ENCODE results near the gene IQGAP2.

IQGAP2 gene

DNA sequence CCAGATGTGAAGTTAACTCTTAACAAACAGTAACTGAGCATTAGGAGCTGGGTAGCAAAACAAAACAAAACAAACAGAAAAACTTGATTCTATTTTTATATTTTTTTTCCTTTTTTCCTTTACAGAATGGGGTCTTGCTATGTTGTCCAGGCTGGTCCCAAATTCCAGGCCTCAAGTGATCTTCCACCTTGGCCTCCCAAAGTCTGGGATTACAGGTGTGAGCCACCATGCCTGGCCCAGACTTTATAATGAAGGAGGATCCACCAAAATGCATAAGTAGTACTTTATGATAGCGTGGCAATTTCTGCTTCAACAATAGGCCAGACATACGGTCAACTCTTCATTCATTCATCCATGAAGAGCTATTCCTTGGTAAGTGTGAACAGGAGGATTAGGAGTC is 5.9 kb upstream of the IQGAP2 start:
- H3K4me1 ChIP-seq (ENCODE audit: control insufficient read depth in 1 of 2, insufficient read depth in 2 of 2, low read length in 2 of 2) = no peaks in the 10 kb centered on the region

DNA sequence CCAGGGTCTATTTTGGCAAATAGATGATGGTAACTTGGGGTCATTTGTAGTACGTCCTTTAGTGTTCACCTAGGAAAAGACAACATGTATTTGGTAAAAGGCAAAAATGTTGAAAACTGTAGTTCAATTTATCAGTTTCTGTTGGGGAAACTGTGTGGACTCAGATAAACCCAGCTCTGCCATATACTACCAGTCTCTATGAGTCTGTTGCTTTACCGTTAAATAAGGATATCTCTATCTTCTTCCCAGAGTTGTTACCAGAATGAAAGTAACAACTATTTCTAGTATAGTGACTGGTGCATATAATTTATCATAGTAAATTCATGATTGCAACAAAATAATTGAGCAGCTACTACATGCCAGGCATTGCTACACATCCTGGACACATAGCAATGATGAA is 3.8 kb upstream of the IQGAP2 start:
- Histone ChIP-seq H3K4me1 (ENCODE audit: control insufficient read depth in 1 of 2, insufficient read depth in 2 of 2, low read length in 2 of 2) (no peaks in the 10 kb centered on the region), H2AK5ac (ENCODE audit: low read length) (no peak overlapping the region), H3K23ac (ENCODE audit: low read length) (no peak overlapping the region), H3K27me3 (ENCODE audit: insufficient read depth, low read length) (no peaks in the 10 kb centered on the region), H2BK12ac (ENCODE audit: low read length) (no peak overlapping the region), H3K79me1 (ENCODE audit: low read length) (no peaks in the 10 kb centered on the region), H2BK120ac (ENCODE audit: insufficient read depth, low read length, poor library complexity) (no peak overlapping the region), H3K27ac (ENCODE audit: low read depth, low read length) (no peak overlapping the region), H3K4me2 (ENCODE audit: low read length) (no peak overlapping the region), H2BK5ac (ENCODE audit: low read depth, low read length, poor library complexity) (no peak overlapping the region), H3K4me3 (ENCODE audit: low read depth, low read length) (no peak overlapping the region), H3K79me2 (ENCODE audit: control insufficient read depth, insufficient read depth, low read length, poor library complexity) (no peaks in the 10 kb centered on the region), H4K12ac (ENCODE audit: low read depth, low read length) (no peak overlapping the region), H4K91ac (ENCODE audit: low read depth, low read length) (no peak overlapping the region), H3K9me3 (ENCODE audit: insufficient read depth, low read depth, low read length) (peaks cover 4% of the 10 kb centered on the region), H3K9ac (ENCODE audit: low read length) (no peak overlapping the region), H3K4ac (ENCODE audit: low read depth, low read length) (no peak overlapping the region), H3K36me3 (ENCODE audit: control insufficient read depth in 1 of 2, insufficient read depth in 2 of 2, low read length in 2 of 2) (no peaks in the 10 kb centered on the region), H3K14ac (ENCODE audit: low read length) (no peak overlapping the region), H4K8ac (ENCODE audit: low read depth, low read length) (no peak overlapping the region), H2AFZ (ENCODE audit: insufficient read depth, low read length, poor library complexity) (no peak overlapping the region), H3K18ac (ENCODE audit: low read length) (no peak overlapping the region)
- WGBS (ENCODE audit: extremely low coverage, insufficient coverage, insufficient read length) = no CpG with 5 or more reads among the region's 2 CpGs
- no peak for DNase-seq

More for the DNA sequence above, 5.9 kb upstream of the IQGAP2 start:
- Histone ChIP-seq H3K79me2 (ENCODE audit: control insufficient read depth, insufficient read depth, low read length, poor library complexity) (no peaks in the 10 kb centered on the region), H3K23ac (ENCODE audit: low read length) (no peak overlapping the region), H2BK5ac (ENCODE audit: low read depth, low read length, poor library complexity) (no peak overlapping the region), H3K27ac (ENCODE audit: low read depth, low read length) (no peak overlapping the region), H3K36me3 (ENCODE audit: control insufficient read depth in 1 of 2, insufficient read depth in 2 of 2, low read length in 2 of 2) (no peaks in the 10 kb centered on the region), H4K91ac (ENCODE audit: low read depth, low read length) (no peak overlapping the region), H3K4me2 (ENCODE audit: low read length) (no peak overlapping the region), H2BK120ac (ENCODE audit: insufficient read depth, low read length, poor library complexity) (no peak overlapping the region), H3K4me3 (ENCODE audit: low read depth, low read length) (no peak overlapping the region), H3K9ac (ENCODE audit: low read length) (no peak overlapping the region), H2AFZ (ENCODE audit: insufficient read depth, low read length, poor library complexity) (no peak overlapping the region), H2BK12ac (ENCODE audit: low read length) (no peak overlapping the region), H3K79me1 (ENCODE audit: low read length) (no peaks in the 10 kb centered on the region), H2AK5ac (ENCODE audit: low read length) (no peak overlapping the region), H3K14ac (ENCODE audit: low read length) (no peak overlapping the region), H4K12ac (ENCODE audit: low read depth, low read length) (no peak overlapping the region), H3K18ac (ENCODE audit: low read length) (no peak overlapping the region), H4K8ac (ENCODE audit: low read depth, low read length) (no peak overlapping the region), H3K4ac (ENCODE audit: low read depth, low read length) (no peak overlapping the region), H3K9me3 (ENCODE audit: insufficient read depth, low read depth, low read length) (no peaks in the 10 kb centered on the region), H3K27me3 (ENCODE audit: insufficient read depth, low read length) (no peaks in the 10 kb centered on the region)
- WGBS (ENCODE audit: extremely low coverage, insufficient coverage, insufficient read length) = no CpG with 5 or more reads among the region's 2 CpGs
- DNase-seq = no peak

DNA sequence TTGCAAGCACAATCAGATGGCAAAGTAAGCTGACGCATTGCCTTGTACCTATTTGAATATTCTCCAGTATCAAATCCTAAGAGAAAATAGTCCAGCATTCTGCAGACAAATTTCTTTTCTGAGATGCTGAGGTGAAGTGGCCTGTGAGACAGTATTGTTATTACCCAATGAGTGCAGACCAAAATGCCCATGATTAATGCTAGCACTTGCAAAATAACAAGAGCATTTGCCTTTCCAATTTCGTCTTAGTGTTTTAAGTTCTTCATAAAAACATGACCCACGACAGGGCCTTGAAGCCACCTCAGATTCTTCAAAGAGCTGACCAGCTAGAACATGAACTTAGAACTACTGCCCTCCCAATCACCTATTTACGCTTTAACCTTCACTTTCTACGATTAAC is 2.6 kb upstream of the IQGAP2 start:
- Histone ChIP-seq H3K9me3 (ENCODE audit: insufficient read depth, low read depth, low read length) (peaks cover 5% of the 10 kb centered on the region), H3K23ac (ENCODE audit: low read length) (no peak overlapping the region), H3K4ac (ENCODE audit: low read depth, low read length) (no peak overlapping the region), H3K27ac (ENCODE audit: low read depth, low read length) (no peak overlapping the region), H3K4me2 (ENCODE audit: low read length) (no peak overlapping the region), H3K4me3 (ENCODE audit: low read depth, low read length) (no peak overlapping the region), H3K79me1 (ENCODE audit: low read length) (no peaks in the 10 kb centered on the region), H3K9ac (ENCODE audit: low read length) (no peak overlapping the region), H3K18ac (ENCODE audit: low read length) (no peak overlapping the region), H2BK12ac (ENCODE audit: low read length) (no peak overlapping the region), H3K14ac (ENCODE audit: low read length) (no peak overlapping the region), H2BK120ac (ENCODE audit: insufficient read depth, low read length, poor library complexity) (no peak overlapping the region), H3K79me2 (ENCODE audit: control insufficient read depth, insufficient read depth, low read length, poor library complexity) (no peaks in the 10 kb centered on the region), H4K12ac (ENCODE audit: low read depth, low read length) (no peak overlapping the region), H4K91ac (ENCODE audit: low read depth, low read length) (no peak overlapping the region), H3K27me3 (ENCODE audit: insufficient read depth, low read length) (no peaks in the 10 kb centered on the region), H3K36me3 (ENCODE audit: control insufficient read depth in 1 of 2, insufficient read depth in 2 of 2, low read length in 2 of 2) (no peaks in the 10 kb centered on the region), H2AK5ac (ENCODE audit: low read length) (no peak overlapping the region), H3K4me1 (ENCODE audit: control insufficient read depth in 1 of 2, insufficient read depth in 2 of 2, low read length in 2 of 2) (no peaks in the 10 kb centered on the region), H2AFZ (ENCODE audit: insufficient read depth, low read length, poor library complexity) (no peak overlapping the region), H4K8ac (ENCODE audit: low read depth, low read length) (no peak overlapping the region), H2BK5ac (ENCODE audit: low read depth, low read length, poor library complexity) (no peak overlapping the region)
- WGBS (ENCODE audit: extremely low coverage, insufficient coverage, insufficient read length) = 89% methylated on average over 2 of the region's 5 CpGs
- DNase-seq = no peak

DNA sequence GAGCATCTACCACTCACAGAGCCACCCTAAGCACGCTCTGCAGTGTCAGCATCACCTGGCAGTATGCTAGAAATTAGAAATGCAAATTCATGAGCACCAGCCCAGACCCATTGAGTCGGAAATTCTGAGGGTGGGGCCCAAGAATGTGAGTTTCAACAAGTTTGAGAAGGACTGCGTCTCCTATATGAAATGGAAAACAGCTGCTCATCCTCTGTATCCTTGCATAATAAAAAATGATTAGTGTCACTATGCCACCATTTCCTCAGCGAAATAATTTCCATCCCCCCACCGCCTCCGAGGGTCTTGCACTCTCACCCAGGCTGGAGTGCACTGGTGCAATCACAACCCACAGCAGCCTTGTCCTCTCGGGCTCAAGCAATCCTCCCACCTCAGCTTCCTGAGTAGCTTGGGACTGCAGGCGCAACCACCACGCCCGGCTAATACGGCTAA is 1.3 kb upstream of the IQGAP2 start:
- Histone ChIP-seq H2AK5ac (ENCODE audit: low read length) (no peak overlapping the region), H4K8ac (ENCODE audit: low read depth, low read length) (no peak overlapping the region), H2BK12ac (ENCODE audit: low read length) (no peak overlapping the region), H3K36me3 (ENCODE audit: control insufficient read depth in 1 of 2, insufficient read depth in 2 of 2, low read length in 2 of 2) (no peaks in the 10 kb centered on the region), H3K4me1 (ENCODE audit: control insufficient read depth in 1 of 2, insufficient read depth in 2 of 2, low read length in 2 of 2) (no peaks in the 10 kb centered on the region), H4K12ac (ENCODE audit: low read depth, low read length) (no peak overlapping the region), H2BK5ac (ENCODE audit: low read depth, low read length, poor library complexity) (no peak overlapping the region), H4K91ac (ENCODE audit: low read depth, low read length) (no peak overlapping the region), H3K4me3 (ENCODE audit: low read depth, low read length) (no peak overlapping the region), H3K9ac (ENCODE audit: low read length) (no peak overlapping the region), H3K23ac (ENCODE audit: low read length) (no peak overlapping the region), H3K79me2 (ENCODE audit: control insufficient read depth, insufficient read depth, low read length, poor library complexity) (no peaks in the 10 kb centered on the region), H3K9me3 (ENCODE audit: insufficient read depth, low read depth, low read length) (peaks cover 5% of the 10 kb centered on the region), H3K18ac (ENCODE audit: low read length) (no peak overlapping the region), H3K4ac (ENCODE audit: low read depth, low read length) (no peak overlapping the region), H3K27ac (ENCODE audit: low read depth, low read length) (no peak overlapping the region), H3K4me2 (ENCODE audit: low read length) (peak overlapping the region; percentile 92), H3K79me1 (ENCODE audit: low read length) (no peaks in the 10 kb centered on the region), H2AFZ (ENCODE audit: insufficient read depth, low read length, poor library complexity) (no peak overlapping the region), H3K27me3 (ENCODE audit: insufficient read depth, low read length) (no peaks in the 10 kb centered on the region), H2BK120ac (ENCODE audit: insufficient read depth, low read length, poor library complexity) (no peak overlapping the region), H3K14ac (ENCODE audit: low read length) (no peak overlapping the region)
- DNase-seq = no peak
- no CpG with 5 or more reads among the region's 11 CpGs for WGBS (ENCODE audit: extremely low coverage, insufficient coverage, insufficient read length)

All from trophoblast cell (in vitro differentiated cells and primary cell).